CD4-positive, alpha-beta T cell treated with Interleukin-4 for 1 hour (primary cell): ENCODE data around the gene ABRACL.
"Not testable (repeated sequence)": the region's sequence is repeated elsewhere in the genome, so short reads cannot be mapped to it uniquely, and the experiment has no call there.

Experiments used
- DNase-seq, 2 donors: peaks; one replicate each; pipeline ENCODE4 v3.0.0-alpha.2; 2020 to 2022

ABRACL gene

DNA sequence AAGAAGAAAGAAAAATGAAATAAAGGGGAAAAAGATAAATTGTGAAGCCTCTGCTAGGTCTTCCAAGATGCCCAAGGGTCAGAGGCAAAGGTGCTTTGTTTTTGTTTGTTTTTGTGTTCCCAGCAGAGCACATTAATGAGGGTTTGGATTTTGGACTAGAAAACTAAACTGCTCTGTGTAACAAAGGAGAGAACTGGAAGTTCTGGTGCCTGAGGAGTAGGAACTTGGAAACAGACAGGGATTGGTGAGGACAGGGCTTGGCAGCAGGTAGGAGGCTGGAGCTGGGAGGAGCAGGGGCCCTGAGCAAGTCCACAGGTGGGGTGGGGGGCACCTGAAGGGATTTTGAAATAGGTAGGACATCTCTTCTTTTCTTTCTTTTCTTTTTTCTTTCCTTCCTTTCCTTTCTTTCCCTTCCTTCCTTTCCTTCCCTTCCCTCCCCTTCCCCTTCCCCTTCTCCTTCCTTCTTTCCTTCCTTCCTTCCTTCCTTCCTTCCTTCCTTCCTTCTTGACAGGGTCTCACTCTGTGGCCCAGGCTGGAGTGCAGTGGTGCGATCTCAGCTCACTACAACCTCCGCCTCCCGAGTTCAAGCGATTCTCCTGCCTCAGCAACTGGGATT is 15.3 kb upstream of the ABRACL start:
- DNase-seq, result no peak

DNA sequence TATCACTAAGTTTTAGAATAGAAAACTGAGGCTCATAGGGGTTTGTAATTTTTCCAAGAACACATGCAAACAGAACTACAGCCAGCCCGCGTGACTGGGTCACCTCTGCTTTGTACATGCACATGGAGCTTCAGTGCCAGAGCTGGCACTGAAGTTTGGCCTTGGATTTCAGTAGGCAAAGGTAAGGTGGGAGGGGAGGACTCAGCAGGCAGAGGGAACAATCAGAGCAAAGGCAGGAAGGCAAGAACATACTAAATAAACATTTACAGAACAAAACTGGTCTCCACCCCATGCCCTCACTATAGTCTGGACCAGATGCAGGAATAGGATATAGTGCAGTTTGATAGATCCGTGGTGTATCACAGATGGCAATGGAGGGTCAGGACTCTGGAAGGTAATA is 13.6 kb upstream of the ABRACL start:
- no peak for DNase-seq

DNA sequence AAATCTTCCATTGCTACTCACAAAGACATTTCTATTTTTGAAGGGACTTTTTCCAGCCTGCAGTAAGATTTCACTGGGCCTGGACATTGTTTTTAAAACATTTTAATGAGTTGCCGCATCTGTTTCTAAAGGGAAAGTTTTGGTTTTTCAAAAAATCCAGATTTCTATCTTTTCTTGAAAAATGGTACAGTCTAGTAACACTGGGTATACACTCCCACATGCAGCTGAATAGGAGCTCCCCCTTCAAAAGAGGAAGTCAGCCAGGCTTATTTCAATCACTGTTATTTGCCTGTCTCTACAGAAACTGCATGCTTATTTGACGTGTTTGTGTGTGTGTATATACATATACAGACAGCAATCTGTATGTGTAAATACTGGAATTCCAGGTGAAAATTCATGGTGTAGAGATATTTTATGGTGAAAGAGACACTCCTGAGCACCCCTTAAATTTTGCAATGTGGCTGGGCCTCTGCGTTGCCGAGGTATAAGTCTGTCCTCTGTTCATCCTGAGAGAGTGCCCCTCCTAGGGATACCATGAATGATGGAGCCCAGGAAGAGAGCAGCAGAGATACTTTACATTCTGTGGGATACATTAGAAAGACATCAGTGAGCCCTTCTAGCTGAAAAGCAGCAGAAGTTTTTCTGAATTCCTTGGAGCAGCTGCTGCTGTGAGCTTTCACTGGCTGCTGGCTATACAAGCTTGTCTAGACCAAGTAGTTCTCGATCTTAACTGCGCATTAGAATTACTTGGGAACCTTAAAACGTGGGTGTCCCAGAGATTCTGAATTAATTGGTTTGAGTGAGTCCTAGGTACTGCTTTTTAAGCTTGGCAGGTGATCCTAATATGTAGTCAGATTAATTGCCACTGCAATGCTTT is 12.0 kb upstream of the ABRACL start:
- DNase-seq, result no peak

DNA sequence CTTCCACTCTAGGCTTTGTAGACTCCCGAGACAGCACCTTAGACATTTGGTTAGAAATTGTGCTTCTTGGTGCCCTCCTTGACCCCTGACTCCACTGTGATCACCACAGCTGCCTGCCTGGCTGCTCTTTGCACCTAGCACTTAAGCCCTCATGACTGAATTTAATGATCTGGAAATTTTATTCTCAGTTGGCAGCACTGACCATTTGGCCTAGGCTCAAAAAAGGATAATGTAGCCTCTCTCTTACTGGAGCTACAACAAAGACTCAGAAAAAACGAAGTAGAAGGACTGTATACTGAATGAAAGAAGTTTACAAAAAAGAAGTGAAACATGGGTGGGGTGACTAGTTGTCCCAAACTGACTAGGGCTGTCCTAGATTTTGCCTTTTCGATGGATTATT is 11.3 kb upstream of the ABRACL start:
- no peak for DNase-seq

DNA sequence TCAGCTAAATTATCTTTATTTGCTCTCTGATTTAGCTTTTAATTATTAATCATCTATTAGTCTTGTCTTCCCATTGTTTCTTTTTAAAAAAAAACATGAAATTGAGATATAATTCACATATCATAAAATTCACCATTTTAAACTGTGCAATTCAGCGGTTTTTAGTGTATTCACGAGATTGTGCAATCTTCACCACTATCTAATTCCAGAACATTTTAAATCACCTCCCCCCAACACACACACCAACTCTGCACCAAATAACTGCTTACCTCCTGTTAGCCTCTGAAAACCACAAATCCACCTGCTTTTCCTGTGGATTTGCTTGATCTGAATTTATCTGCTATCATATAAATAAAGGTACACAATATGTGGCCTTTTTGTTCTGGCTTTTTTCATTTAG is 8.8 kb upstream of the ABRACL start:
- no peak for DNase-seq

DNA sequence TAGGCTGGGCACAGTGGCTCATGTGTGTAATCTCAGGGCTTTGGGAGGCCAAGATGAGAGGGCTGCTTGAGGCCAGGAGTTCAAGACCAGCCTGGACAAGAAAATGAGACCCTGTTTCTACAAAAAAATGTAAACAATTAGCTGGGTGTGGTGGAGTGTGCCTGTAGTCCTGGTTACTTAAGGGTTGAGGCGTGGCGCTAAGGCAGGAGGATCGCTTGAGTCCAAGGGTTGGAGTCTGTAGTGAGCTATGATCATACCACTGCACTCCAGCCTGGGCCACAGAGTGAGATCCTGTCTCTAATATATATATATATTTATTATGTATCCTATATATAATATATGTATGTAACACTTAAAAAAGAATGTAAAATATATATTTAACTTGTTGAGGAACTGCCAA is 7.9 kb upstream of the ABRACL start:
- DNase-seq, result no peak

DNA sequence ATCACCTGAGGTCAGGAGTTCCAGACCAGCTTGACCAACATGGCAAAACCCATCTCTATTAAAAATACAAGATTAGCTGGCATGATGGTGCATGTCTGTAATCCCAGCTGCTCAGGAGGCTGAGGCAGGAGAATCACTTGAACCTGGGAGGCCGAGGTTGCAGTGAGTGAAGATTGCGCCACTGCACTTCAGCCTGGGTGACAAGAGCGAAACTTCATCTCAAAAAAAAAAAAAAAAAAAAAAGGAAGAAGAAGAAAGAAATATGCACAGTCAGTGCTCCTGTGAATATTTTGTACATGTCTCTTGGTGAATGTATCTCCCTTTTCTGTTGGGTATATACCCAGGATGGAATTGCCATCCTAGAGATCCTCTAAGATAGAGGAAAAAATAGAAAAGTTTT is 3.1 kb upstream of the ABRACL start:
- DNase-seq, result not testable (repeated sequence)

DNA sequence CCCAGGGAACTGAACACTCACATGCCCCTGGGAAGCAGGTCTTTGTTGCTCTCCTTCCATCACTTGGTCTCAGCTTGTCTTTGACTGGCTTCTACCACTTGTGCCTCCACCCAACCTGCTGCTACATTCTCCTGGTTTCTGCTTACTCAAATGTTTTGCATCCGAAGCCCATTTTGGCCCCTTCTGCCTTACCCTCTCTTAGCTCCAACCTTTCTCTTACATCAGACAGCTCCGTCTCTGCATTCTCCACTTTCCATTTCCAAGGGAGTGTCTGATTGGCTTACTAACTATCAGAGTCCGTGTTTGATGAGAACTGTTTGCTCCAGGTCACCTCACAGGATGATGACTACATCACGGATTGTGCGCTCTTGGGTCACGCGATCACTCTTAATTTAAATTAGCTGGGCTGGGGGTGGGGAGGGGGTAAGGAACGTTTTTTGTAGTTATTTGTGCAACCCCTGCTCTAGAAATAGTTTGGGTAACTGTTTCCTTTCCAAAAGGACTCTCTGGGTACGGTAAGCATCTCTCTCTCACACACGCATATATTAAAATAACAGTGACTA is 844 bp upstream of the ABRACL start:
- DNase-seq, result peak; percentile 18 to 54

DNA sequence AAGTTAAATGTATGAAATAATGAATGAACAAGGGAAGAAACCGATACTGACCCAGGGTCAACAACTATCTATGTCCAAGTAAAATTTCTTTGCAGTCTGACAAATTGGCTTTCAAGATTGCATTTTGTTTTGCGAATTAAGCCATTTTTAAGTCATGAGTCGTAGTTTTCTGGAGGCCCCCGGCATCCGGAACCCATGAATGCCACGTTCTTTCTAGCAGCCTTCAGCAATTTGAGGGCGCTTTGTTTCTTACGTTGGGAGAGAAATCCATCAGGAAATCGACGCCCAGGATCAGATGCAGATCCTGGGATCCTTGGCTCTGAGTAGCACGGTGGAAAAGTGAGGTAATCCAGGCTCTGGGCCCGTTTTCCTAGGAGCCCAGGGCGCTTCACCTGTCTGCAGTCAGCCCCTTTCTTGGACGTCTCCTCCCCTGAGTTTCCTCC is 309 bp upstream of the ABRACL start:
- DNase-seq, result no peak

DNA sequence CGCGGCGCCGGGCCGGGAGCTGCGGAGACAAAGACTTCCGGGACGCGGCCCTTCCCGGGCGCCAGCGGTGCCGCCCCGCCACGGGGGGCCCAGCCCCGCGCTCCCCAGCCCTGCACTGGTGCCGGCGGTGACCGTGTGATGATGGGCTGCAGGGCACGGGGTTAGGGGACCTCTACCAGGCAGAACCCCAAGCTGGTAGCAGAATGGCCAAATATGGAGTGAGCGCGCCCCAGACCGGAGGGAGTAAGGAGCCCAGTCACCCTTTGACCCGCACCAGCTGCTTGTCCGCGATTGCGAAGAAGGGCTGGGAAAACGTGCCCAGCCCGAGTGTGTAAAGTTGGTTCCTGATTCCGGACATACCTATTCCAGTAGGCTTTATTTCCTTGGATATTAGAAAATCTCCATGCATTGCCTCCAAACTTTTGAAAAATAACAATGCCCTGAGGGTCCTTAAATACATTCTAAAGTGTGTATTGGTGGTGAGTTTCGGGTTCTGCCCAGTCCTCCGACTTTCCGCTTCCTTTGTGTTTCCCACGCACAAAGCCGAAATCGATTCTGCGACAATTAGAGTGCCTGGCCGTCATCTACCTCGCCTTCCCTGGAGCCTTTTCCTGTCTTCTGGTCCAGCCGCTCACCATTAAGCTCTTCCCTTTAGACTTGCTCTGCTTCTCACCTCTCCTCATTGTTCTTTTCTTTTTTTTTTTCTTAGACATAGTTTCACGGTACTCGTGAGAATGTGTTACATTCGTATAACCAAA is 1.1 kb downstream of the ABRACL start:
- DNase-seq, result peak; percentile 5 to 33

DNA sequence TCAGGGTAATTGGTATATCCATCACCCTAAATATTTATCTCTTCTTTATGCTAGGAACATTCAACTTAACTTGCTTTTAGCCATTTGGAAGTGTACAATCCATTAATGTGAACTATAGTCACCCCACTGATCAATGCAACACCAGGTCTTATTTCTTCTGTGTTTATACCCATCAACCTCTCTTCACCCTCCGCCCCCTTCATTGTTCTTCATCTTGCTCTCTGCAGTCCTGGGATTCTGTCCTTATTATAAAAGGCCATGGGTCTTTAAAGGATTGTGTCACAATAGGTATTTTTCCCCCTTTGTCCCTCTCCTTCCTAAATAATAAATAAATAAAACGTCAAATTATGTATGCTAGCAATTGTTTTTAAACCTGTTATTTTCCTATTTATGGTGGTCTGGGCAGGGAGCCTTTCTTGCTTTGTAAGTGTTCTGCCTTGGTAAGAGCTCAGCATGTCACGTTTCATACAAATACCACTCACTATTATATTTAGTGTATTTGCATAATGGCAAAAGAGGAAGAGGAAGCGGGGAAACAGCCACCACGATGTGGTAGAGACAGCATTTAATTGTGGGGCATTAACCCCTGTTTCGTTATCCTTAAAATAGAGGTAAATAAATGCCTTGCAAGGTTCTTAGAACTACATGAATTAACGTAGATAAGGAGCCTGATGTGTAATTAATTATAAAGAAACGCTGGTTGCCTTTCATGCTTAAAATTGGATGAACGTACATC is 1.9 kb downstream of the ABRACL start:
- peak; percentile 40 to 47 for DNase-seq

DNA sequence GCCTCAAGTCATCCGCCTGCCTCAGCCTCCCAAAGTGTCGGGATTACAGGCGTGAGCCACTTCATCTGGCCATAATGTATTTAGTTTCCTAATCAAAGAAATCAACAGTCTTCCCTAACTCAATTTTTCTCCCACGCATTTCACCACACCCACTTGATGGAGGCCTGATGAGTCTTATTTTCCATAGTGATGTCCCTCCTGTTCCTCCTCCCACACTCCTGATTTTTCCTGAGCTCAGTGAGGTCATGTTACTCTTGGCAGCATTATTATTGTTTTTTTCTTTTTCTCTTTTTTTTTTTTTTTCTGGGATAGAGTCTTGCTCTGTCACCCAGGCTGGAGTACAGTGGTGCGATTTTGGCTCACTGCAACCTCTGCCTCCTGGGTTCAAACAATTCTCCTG is 8.9 kb downstream of the ABRACL start:
- no peak for DNase-seq

DNA sequence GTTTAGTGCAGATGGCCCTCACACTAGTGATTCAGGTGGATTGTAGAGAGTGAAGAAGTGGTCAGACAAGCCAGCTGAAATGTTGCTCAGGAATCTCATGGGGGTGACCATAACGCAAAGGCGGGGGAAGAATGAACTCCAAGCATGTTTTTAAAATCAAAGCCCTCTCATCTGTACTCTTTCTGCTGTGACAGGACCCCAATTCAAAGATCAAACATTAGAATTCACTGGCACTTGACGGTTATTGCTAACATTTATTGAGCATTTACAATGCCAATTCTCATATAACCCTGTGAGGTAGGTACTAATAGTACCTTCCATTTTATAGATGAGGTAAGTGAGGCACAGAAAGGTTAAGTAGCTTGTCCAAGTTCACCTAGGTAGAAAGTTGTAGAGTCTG is 15.7 kb downstream of the ABRACL start:
- no peak for DNase-seq

DNA sequence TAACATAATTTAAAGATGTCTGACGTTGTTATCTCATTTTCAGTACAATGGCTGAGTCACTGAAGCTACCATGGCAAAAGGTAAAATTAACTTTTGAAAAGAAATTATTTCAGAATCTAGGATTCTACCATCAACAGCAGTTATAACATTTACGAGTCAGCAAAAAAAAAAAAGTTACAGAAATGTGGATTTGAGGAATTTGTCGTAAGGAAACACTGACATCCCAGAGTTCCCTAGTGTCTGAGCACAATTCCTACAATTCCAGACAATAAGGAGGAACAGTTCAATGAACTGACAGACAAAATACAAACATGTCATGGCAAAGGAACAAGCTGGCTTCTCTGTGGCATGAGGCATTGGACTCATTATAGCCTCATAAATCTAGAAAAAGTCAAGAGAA is 19.1 kb downstream of the ABRACL start:
- no peak for DNase-seq

DNA sequence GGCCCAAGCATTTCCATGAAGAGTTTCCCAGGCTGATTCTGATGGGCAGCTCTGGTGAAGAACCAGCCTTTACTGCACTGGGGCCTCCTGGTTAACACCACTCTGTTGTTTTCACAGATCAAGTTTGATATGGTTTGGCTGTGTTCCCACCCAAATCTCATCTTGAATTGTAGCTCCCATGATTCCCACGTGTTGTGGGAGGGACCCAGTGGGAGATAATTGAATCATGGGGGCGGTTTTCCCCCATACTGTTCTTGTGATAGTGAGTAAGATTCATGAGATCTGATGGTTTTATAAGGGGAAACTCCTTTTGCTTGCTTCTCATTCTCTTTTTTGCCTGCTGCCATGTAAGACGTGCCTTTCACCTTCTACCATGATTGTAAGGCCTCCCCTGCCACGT is 20.4 kb downstream of the ABRACL start:
- DNase-seq, result not testable (repeated sequence)

DNA sequence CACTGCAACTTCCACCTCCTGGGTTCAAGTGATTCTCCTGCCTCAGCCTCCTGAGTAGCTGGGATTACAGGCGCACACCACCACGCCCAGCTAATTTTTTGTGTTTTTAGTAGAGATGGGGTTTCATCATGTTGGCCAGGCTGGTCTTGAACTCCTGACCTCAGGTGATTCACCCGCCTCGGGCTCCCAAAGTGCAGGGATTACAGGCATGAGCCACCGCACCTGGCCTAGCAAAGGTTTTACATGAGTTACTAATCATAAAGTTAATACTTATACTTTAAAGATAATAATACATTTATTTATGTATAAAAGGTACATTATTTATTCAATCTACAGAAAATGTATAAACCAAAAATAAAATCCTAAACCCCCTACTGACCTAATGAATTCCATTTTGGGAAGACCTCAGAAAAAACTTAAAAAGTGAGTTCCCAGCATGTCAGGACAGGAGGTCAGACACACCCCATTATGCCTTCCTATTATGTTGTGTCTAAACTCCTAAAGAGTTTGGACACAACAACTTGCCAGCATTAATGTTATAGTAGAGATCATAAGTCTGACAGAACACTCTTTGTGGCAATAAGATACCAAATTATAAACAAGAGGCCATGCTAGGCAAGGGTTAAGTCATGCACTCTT is 21.7 kb downstream of the ABRACL start:
- not testable (repeated sequence) for DNase-seq

DNA sequence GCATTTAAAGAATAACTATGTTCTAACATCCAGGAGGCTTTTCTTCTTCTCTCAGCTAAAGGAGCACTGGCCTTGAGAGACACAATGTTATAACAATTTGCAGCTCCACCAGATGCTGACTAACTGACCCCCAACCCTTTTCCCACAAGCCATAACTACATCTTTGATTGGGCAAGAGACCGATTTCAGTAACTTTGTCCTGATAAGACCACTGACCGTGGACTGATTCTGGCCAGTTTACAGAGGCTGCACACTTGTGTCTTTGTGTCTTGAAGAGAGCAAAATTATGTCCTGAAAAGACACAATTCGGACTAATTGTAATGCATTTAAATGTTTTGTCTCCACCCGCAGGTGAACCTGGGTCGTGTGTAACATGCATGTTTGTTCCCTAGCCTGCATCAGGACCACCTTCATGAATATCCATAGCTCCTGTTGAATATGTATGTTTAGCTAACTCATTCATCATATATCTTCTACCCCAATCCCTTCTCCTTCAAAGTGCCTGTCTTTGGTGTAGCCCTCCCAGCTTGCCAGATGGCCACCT is 22.3 kb downstream of the ABRACL start:
- DNase-seq, result no peak

DNA sequence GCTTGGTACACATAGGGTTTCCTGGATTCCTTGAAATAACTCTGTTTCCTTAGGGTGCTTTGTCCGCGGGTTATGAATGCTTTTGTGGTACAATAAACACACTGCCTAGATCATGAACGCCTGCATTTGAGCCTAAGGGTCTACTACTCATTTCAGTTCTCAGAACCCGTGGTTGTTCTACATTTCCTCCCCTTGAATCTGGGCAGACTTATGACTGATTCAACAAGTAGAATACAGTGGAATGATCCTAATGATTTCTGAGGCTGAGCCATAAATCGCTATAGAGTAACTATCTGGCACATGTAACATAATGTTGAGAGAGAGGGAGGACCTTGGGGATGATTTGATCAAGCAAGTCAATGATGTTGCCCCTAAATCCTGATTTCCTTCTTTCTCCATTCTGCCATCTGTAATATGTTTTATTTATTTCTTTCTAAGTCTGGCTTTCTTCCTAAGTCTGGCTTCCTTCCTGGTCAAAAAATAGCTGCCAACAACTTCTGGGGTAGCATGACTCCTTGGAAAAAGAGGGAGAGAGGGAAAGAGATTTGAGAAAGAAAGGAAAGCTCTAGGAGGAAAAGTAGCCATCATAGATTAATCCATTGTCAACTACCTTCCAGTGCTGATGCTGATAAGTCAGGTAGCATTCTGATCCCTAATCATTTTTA is 23.0 kb downstream of the ABRACL start:
- no peak for DNase-seq

DNA sequence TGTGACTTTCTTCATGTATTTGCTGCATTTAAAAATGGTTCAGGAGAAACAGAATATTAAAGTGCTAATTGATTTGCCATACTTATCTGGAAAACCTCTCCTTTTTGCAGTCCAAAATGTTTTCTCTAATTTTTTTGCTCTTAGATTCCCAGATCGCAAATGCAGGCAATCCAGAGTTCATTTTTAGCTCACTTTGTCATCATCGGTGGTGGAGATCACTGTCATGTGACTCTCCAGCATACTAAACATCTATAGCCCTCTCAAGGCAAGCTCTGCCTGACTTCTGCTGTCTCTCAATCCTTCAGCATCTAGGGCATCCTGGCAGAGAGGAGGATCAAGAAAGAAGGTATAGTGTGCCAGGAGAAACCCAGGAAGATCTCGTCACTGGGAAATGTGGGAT is 24.8 kb downstream of the ABRACL start:
- no peak for DNase-seq

DNA sequence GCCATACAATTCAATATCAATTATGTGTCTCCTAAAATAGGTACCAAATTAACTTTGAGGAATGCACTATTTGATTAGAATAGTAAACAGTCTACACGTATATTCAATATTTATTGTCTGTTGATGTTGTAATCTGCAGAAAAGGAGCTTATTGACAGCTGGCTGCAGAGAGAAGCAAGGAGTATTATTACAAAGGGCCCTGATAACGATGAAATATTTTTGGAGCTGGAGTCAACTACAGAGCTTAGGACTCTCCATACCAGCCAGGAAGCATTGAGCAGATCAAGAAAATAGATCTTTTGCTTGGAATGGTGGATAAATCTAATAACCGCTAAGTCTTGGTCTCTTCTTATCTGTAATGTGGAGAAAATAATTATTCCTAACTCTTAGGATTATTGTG is 25.5 kb downstream of the ABRACL start:
- no peak for DNase-seq

DNA sequence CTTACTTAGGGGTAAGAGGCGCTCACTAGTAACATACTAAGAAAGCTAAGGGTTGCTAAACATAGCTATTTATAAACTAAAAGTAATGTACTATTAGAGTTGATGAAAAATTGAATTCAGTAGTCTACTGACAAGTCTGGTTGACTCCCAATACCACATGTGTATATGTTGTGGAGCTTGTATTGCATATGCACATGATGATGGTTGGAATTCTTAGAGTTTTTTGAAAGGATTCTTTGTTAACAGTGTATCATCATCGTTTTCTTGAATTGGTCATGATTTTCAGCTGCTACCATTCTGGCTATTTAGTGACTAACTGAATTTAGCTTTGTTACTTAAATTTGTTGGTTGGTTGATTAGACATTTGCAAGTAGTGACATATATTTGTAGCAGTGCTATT is 27.2 kb downstream of the ABRACL start:
- no peak for DNase-seq
